ENCODE measurements around the gene NFKBIA. TPM values are rescaled to one million over a fixed set of nuclear protein-coding genes. Genes with fewer than 3 reads are reported as not detected.
A peak's percentile ranks its signal among the peaks of the same experiment; 100 is the strongest.
"Not testable (repeated sequence)": the region's sequence is repeated elsewhere in the genome, so short reads cannot be mapped to it uniquely, and the experiment has no call there.

Gene NFKBIA
- total and polyA plus RNA-seq, 4 donors, result 182 to 1,327 (median 443) TPM

DNA sequence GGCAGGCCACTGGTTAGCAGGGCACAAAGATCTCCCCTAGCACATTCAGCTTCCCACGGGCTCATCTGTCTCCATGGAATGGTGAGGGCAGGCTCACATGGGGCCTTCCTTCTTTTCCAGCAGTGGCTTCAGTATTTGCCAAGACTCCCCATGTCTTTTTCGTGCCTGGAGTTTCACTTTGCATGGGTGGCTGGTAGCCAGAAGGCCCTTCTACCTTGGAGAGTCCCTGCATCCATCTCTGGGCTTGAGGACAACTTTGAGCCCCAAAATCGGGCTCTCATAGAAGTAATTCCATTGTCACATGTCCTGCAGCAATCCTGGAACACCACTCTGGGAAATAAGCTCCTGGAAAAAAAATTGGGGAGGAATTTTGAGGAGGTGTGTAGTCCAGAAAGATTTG lies 42.1 kb downstream of the NFKBIA start:
- DNase-seq, result no peak
- Histone ChIP-seq H3K4me3 (no peak overlapping the region), H3K27ac (ENCODE audit: low read depth in 1 of 2, low read length in 1 of 2) (peak overlapping the region in 1 of 2 donors; percentile 7), H3K36me3 (ENCODE audit: control insufficient read depth in 4 of 4, insufficient read depth in 4 of 4, low read length in 4 of 4) (no peaks in the 10 kb centered on the region), H3K27me3 (ENCODE audit: control insufficient read depth in 3 of 3, insufficient read depth in 3 of 3, low read length in 2 of 3) (no peaks in the 10 kb centered on the region), H3K9ac (ENCODE audit: insufficient read depth in 1 of 2, low read length in 2 of 2) (no peak overlapping the region), H3K9me3 (ENCODE audit: control insufficient read depth in 4 of 4, insufficient read depth in 3 of 4, low read length in 3 of 4) (peaks cover 0 to 2% (median 0%) of the 10 kb centered on the region in 4 donors), H3K4me1 (ENCODE audit: control insufficient read depth in 5 of 5, insufficient read depth in 5 of 5, low read length in 5 of 5) (peaks cover 10 to 30% (median 20%) of the 10 kb centered on the region in 5 donors)
- no peak for TF ChIP-seq CTCF (IDR thresholded peaks at IDR 0.05; ENCODE audit: control extremely low read depth, extremely low read depth)
- WGBS, 2 donors, result 43 to 72% methylated on average over 3 of the region's 3 CpGs
- ATAC-seq (ENCODE audit: insufficient read depth, low FRiP score), result no peak

DNA sequence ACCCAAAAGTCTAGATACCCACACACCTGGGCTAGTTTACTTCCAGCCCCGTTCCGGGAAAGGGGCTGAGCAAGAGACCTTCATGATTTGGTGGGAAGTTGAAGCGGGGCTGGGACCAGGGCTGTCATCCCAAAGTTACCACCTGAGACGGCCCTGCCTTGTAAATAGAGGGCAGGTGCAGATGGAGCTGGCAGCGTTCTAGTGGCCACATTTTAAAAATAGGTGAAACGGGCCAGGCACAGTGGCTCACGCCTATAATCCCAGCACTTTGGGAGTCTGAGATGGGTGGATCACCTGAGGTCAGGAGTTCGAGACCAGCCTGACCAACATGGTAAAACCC lies 43.4 kb downstream of the NFKBIA start:
- Histone ChIP-seq H3K9me3 (ENCODE audit: control insufficient read depth in 4 of 4, insufficient read depth in 3 of 4, low read length in 3 of 4) (peaks cover 0 to 2% (median 0%) of the 10 kb centered on the region in 4 donors), H3K27me3 (ENCODE audit: control insufficient read depth in 3 of 3, insufficient read depth in 3 of 3, low read length in 2 of 3) (no peaks in the 10 kb centered on the region), H3K9ac (ENCODE audit: insufficient read depth in 1 of 2, low read length in 2 of 2) (no peak overlapping the region), H3K4me3 (no peak overlapping the region), H3K36me3 (ENCODE audit: control insufficient read depth in 4 of 4, insufficient read depth in 4 of 4, low read length in 4 of 4) (no peaks in the 10 kb centered on the region), H3K4me1 (ENCODE audit: control insufficient read depth in 5 of 5, insufficient read depth in 5 of 5, low read length in 5 of 5) (peaks cover 6 to 22% (median 16%) of the 10 kb centered on the region in 5 donors), H3K27ac (ENCODE audit: low read depth in 1 of 2, low read length in 1 of 2) (no peak overlapping the region)
- no peak for DNase-seq
- no peak for TF ChIP-seq CTCF (IDR thresholded peaks at IDR 0.05; ENCODE audit: control extremely low read depth, extremely low read depth)
- ATAC-seq (ENCODE audit: insufficient read depth, low FRiP score), result no peak
- WGBS, 2 donors, result 92 to 94% methylated on average over 8 of the region's 8 CpGs

- H3K9ac ChIP-seq (ENCODE audit: insufficient read depth in 1 of 2, low read length in 2 of 2); H3K27ac ChIP-seq (ENCODE audit: low read depth in 1 of 2, low read length in 1 of 2); H3K9me3 ChIP-seq (ENCODE audit: control insufficient read depth in 4 of 4, insufficient read depth in 3 of 4, low read length in 3 of 4); H3K36me3 ChIP-seq (ENCODE audit: control insufficient read depth in 4 of 4, insufficient read depth in 4 of 4, low read length in 4 of 4); ATAC-seq (ENCODE audit: insufficient read depth, low FRiP score); H3K4me3 ChIP-seq; H3K27me3 ChIP-seq (ENCODE audit: control insufficient read depth in 3 of 3, insufficient read depth in 3 of 3, low read length in 2 of 3); DNase-seq: not testable (repeated sequence)
- WGBS, 2 donors, result 83 to 88% methylated on average over 7 of the region's 7 CpGs
- H3K4me1 ChIP-seq (ENCODE audit: control insufficient read depth in 5 of 5, insufficient read depth in 5 of 5, low read length in 5 of 5), result peaks cover 3 to 16% (median 12%) of the 10 kb centered on the region in 5 donors
Observed at GRCh38 chr14:35359655-35360054, 44.9 kb downstream of the NFKBIA start.

DNA sequence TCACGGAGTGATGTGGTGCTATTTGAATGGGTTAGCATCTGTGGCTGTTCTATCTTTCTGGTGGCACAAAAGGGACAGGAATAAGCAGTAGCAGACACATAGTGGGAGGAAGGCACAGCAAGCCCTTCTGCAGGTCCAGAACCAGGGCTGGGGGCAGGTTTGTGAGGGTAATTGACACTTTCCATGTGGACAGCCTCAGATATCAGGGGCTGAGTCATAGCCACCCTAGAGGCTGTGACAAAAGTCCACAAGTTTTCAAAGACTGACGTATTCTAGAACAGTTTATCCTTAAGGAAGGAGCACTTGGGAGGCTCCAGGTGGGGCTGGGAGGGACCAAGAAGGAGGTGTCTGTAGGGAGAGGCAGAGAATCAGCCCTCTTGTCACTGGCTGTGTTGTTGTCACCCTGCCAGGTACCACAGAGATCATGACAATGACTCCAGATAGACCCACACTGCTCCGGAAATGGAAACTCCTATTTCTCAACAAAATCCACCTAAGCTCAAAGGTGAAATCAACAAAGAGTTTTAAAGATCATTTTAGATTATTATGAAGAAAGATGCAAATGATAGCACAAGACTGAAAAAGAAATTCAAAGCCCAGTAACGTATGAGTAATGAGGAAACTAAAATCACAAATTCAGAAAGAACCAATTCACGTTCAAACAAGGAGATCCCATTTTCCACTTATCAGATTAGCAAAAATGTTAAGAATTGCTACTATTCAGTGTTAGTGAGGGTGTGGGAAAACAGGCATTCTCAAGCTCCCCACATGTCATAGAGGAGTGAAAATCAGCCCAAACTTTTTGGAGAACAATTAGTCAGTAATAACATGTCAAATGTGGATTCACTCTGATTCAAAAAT lies 48.3 kb downstream of the NFKBIA start:
- H3K27ac ChIP-seq (ENCODE audit: low read depth in 1 of 2, low read length in 1 of 2), result peak overlapping the region in 1 of 2 donors; percentile 30
- H3K4me1 ChIP-seq (ENCODE audit: control insufficient read depth in 5 of 5, insufficient read depth in 5 of 5, low read length in 5 of 5), result peaks cover 0 to 17% (median 3%) of the 10 kb centered on the region in 5 donors
- H3K9ac ChIP-seq (ENCODE audit: insufficient read depth in 1 of 2, low read length in 2 of 2), result no peak overlapping the region
- peak; percentile 64 for ATAC-seq (ENCODE audit: insufficient read depth, low FRiP score)
- DNase-seq, result no peak
- no peaks in the 10 kb centered on the region for H3K9me3 ChIP-seq (ENCODE audit: control insufficient read depth in 4 of 4, insufficient read depth in 3 of 4, low read length in 3 of 4)
- WGBS, 2 donors, result 46 to 59% methylated on average over 5 of the region's 5 CpGs
- TF ChIP-seq CTCF (IDR thresholded peaks at IDR 0.05; ENCODE audit: control extremely low read depth, extremely low read depth), result no peak
- no peaks in the 10 kb centered on the region for H3K27me3 ChIP-seq (ENCODE audit: control insufficient read depth in 3 of 3, insufficient read depth in 3 of 3, low read length in 2 of 3)
- no peaks in the 10 kb centered on the region for H3K36me3 ChIP-seq (ENCODE audit: control insufficient read depth in 4 of 4, insufficient read depth in 4 of 4, low read length in 4 of 4)
- H3K4me3 ChIP-seq, result no peak overlapping the region

- H3K27ac ChIP-seq (ENCODE audit: low read depth in 1 of 2, low read length in 1 of 2); H3K9me3 ChIP-seq (ENCODE audit: control insufficient read depth in 4 of 4, insufficient read depth in 3 of 4, low read length in 3 of 4); DNase-seq; H3K4me3 ChIP-seq; H3K9ac ChIP-seq (ENCODE audit: insufficient read depth in 1 of 2, low read length in 2 of 2); H3K27me3 ChIP-seq (ENCODE audit: control insufficient read depth in 3 of 3, insufficient read depth in 3 of 3, low read length in 2 of 3); ATAC-seq (ENCODE audit: insufficient read depth, low FRiP score); H3K36me3 ChIP-seq (ENCODE audit: control insufficient read depth in 4 of 4, insufficient read depth in 4 of 4, low read length in 4 of 4): not testable (repeated sequence)
- H3K4me1 ChIP-seq (ENCODE audit: control insufficient read depth in 5 of 5, insufficient read depth in 5 of 5, low read length in 5 of 5), result peaks cover 0 to 17% (median 3%) of the 10 kb centered on the region in 5 donors
- 82 to 96% methylated on average over 6 of the region's 6 CpGs for WGBS, 2 donors
Observed at GRCh38 chr14:35355235-35355634, 49.3 kb downstream of the NFKBIA start.

All from lung (tissue), 12 donors.